GM18508 (cell line): Measurements from ENCODE around the gene DIAPH1.

ENCODE experiments used
- ATAC-seq: cut with Tn5 transposase; IDR thresholded peaks from one replicate; pipeline ENCODE4 v1.9.1; 2021; ENCODE audit warnings: moderate number of reproducible peaks; ENCODE audit not compliant: insufficient read depth, unreplicated experiment

DIAPH1 gene

DNA sequence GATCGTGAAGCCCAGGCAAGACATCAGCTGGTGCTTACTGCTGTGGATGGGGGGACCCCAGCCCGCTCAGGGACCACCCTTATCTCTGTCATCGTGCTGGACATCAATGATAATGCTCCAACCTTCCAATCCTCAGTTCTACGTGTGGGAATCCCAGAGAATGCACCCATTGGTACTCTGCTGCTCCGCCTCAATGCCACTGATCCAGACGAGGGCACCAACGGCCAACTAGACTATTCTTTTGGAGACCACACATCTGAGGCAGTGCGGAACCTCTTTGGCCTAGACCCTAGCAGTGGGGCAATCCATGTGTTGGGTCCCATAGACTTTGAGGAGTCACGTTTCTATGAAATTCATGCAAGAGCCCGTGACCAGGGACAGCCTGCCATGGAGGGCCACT, 129.0 kb downstream of the DIAPH1 start:
- ATAC-seq = no peak

- ATAC-seq = no peak
Measured at GRCh38 chr5:141488591-141489561, 129.9 kb downstream of the DIAPH1 start, which contains the start of gene PCDHGC5. Gene PCDHGC5 (plus strand): TSS chr5:141489081. CDS start chr5:141489241, 160 bp downstream.

- ATAC-seq = no peak
Measured at GRCh38 chr5:141487131-141487530, 131.7 kb downstream of the DIAPH1 start.

DNA sequence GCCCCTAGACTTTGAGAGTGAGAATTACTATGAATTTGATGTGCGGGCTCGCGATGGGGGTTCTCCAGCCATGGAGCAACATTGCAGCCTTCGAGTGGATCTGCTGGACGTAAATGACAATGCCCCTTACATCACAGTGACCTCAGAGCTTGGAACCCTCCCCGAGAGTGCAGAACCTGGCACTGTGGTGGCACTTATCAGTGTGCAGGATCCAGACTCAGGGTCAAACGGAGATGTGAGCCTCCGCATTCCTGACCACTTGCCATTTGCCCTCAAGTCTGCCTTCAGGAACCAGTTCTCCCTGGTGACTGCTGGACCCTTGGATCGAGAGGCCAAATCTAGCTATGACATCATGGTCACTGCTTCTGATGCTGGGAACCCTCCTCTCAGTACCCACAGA, 132.7 kb downstream of the DIAPH1 start:
- ATAC-seq = no peak

DNA sequence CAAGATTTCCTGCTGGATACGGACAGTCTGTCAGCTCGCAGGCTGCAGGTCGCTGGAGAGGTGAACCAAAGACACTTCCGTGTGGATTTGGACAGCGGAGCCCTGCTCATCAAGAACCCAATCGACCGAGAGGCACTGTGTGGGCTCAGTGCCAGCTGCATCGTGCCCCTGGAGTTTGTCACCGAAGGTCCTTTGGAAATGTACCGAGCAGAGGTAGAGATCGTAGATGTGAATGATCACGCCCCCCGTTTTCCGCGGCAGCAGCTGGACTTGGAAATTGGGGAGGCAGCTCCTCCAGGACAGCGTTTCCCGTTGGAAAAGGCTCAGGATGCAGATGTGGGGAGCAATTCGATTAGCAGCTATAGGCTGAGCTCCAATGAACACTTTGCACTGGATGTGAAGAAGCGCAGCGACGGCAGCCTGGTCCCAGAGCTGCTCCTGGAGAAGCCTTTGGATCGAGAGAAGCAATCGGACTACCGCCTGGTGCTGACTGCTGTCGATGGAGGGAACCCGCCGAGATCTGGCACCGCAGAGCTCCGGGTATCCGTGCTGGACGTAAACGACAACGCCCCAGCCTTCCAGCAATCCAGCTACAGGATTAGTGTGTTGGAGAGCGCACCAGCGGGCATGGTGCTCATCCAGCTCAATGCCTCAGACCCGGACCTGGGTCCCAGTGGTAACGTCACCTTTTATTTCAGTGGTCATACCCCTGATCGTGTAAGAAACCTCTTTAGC, 133.3 kb downstream of the DIAPH1 start:
- ATAC-seq = no peak

GRCh38 chr5:141484641-141485311, 134.0 kb downstream of the DIAPH1 start, which contains the start of gene PCDHGC4:
Gene PCDHGC4 (plus strand): TSS chr5:141485030. CDS start chr5:141485174, 144 bp downstream.
- no peak for ATAC-seq

DNA sequence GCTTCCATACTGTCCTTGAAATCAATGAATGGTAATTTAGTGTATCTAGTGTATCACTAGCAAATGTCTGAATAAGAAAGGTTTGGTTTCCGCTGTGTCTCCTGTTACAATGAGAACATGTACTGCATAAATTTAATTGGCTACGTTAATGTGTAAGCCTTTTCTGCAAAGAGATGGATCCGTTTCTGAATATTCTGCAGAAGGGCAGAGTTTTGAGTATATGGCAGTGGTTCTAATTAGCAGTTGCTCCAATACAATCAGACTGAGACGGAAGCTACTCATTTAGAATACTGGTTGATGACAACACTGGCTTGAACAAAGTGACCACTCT, 134.5 kb downstream of the DIAPH1 start:
- ATAC-seq = no peak

- ATAC-seq = no peak
Measured at GRCh38 chr5:141483902-141484301, 134.9 kb downstream of the DIAPH1 start.

DNA sequence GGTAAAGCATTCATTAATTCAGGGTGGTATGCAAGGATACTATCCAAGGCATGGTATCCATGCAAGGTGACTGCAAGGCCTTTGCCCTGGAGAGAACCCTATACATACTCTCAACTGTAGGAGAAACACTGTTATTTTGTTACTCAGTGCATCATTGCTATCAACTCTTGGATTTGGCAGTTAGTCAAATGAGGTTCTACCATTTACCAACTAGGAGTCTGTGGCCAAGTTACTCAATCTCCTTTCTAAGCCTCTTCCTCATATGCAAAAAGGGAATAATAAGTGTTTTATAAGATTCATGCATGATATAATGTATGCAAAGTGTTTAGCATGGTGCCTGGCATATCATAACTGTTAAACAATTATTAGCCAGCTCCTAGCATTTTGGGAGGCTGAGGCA, 139.0 kb downstream of the DIAPH1 start:
- no peak for ATAC-seq

GRCh38 chr5:141478321-141478945, 140.4 kb downstream of the DIAPH1 start:
- ATAC-seq = no peak

- no peak for ATAC-seq
Measured at GRCh38 chr5:141477815-141478214, 141.0 kb downstream of the DIAPH1 start.

DNA sequence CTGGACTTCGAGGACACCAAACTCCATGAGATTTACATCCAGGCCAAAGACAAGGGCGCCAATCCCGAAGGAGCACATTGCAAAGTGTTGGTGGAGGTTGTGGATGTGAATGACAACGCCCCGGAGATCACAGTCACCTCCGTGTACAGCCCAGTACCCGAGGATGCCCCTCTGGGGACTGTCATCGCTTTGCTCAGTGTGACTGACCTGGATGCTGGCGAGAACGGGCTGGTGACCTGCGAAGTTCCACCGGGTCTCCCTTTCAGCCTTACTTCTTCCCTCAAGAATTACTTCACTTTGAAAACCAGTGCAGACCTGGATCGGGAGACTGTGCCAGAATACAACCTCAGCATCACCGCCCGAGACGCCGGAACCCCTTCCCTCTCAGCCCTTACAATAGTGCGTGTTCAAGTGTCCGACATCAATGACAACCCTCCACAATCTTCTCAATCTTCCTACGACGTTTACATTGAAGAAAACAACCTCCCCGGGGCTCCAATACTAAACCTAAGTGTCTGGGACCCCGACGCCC, 141.7 kb downstream of the DIAPH1 start:
- no peak for ATAC-seq

GRCh38 chr5:141476132-141476911, 142.5 kb downstream of the DIAPH1 start:
- ATAC-seq = no peak

DNA sequence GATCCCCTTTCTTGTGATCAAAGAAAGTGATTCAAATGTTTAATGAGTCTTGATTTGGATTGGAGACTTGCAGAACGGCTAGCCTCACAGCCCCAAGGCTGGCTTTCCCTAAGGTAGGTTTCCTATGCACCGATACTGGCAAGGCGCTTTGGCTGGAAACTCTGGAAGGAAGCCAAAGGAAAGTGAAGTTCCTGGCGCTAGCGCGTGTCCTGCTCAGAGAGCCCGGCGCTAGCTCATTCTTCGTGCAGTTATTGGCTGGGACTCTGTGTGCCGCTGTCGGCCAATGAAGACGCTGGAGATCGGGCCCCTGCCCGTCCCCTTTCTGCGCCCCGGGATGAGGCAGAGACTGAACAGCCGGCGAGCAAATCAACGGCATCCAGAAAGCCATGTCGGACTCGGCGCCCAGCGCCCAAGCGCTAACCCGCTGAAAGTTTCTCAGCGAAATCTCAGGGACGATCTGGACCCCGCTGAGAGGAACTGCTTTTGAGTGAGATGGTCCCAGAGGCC, 143.1 kb downstream of the DIAPH1 start, which contains the start of gene PCDHGC3:
Gene PCDHGC3 (plus strand): TSS at position 342 of the 507 bp plus-strand sequence. CDS start 151 bp downstream, at position 493.
- ATAC-seq = peak; percentile 86

GRCh38 chr5:141465351-141465750, 153.4 kb downstream of the DIAPH1 start:
- ATAC-seq = no peak
